ENCODE results near the gene SLC6A12. TPM values are rescaled to one million over a fixed set of nuclear protein-coding genes. Genes with fewer than 3 reads are reported as not detected.

The SLC6A12 gene
- total and polyA plus RNA-seq, 9 of the 15 experiments (the other 6 are each of a cell fraction or from before 2014, with no cell fraction given): not detected

GRCh38 chr12:229441-230191 is 15.7 kb upstream of the SLC6A12 start:
- BruUV-seq (replicated peaks): no TSS peak
- Histone ChIP-seq H3K9me1 (ENCODE audit: control insufficient read depth, insufficient read depth, low read length) (no peaks in the 10 kb centered on the region), H3K4me1 (replicated peaks in 1 of 2; ENCODE audit: control insufficient read depth in 2 of 2, insufficient read depth in 2 of 2, low read length in 2 of 2) (no peaks in the 10 kb centered on the region; a peak in 1 of 5 replicates), H4K20me1 (replicated peaks; ENCODE audit: control insufficient read depth, insufficient read depth, low read length) (no peaks in the 10 kb centered on the region), H3K27ac (ENCODE audit: extremely low read depth, low read depth, low read length) (no peak overlapping the region), H3K27me3 (ENCODE audit: control insufficient read depth in 2 of 2, insufficient read depth in 2 of 2, low read length in 2 of 2) (peaks cover 10 to 71% of the 10 kb centered on the region in 2 experiments), H3K79me2 (ENCODE audit: control insufficient read depth, insufficient read depth, low read length) (no peaks in the 10 kb centered on the region), H3K4me2 (ENCODE audit: insufficient read depth, low read length) (no peak overlapping the region), H3K9ac (ENCODE audit: insufficient read depth in 1 of 2, low read depth in 2 of 2, low read length in 2 of 2) (no peak overlapping the region), H3K36me3 (ENCODE audit: control insufficient read depth, insufficient read depth, low read length) (no peaks in the 10 kb centered on the region), H3K4me3 (no peak overlapping the region), H2AFZ (ENCODE audit: low read depth, low read length) (no peak overlapping the region), H3K9me3 (replicated peaks; ENCODE audit: control insufficient read depth, insufficient read depth, low read depth, low read length) (no peaks in the 10 kb centered on the region)
- WGBS (ENCODE audit: insufficient coverage, low coverage, missing lambda C conversion rate): 6% methylated on average over 20 of the region's 26 CpGs
- no peak for TF ChIP-seq RBM17 (IDR thresholded peaks at IDR 0.05; ENCODE audit: borderline replicate concordance, low read depth, low read length)
- TF ChIP-seq ETV1 (tag; conservative IDR thresholded peaks at IDR 0.05; ENCODE audit: low read depth): no peak
- TF ChIP-seq ZNF197 (CRISPR knock-in tag; IDR thresholded peaks at IDR 0.05; ENCODE audit: low read depth): no peak
- no peak for TF ChIP-seq EWSR1 (IDR thresholded peaks at IDR 0.05; ENCODE audit: borderline replicate concordance, low read depth, partially characterized antibody)
- TF ChIP-seq MED1 (CRISPR knock-in tag; IDR thresholded peaks at IDR 0.05; ENCODE audit: borderline replicate concordance): no peak
- TF ChIP-seq CREBBP (IDR thresholded peaks at IDR 0.05; ENCODE audit: low read depth, low read length): no peak
- no peak for TF ChIP-seq BCOR (IDR thresholded peaks at IDR 0.05)
- no peak for TF ChIP-seq GTF2A2 (tag; IDR thresholded peaks at IDR 0.05)
- no peak for TF ChIP-seq GATA2 (CRISPR knock-in tag; IDR thresholded peaks at IDR 0.05)
- no peak for TF ChIP-seq ZNF140 (CRISPR knock-in tag; IDR thresholded peaks at IDR 0.05)
- no peak for TF ChIP-seq ZKSCAN3 (CRISPR knock-in tag; IDR thresholded peaks at IDR 0.05)
- no peak for ATAC-seq
- ChIA-PET POLR2A (no interaction called here), CTCF (ENCODE audit: low intra/inter-chr PET ratio) (interaction anchor here (0.8 kb wide), 1 partner anchor 222 kb away, joined by 4 read pairs; no protein-coding TSS in a partner anchor)
- in situ Hi-C loops (cut with MboI): no loop called here
- intact Hi-C loops (cut with micrococcal nuclease): no loop called here
- FAIRE-seq: no peak
- DNase-seq (ENCODE audit: extremely low read depth in 1 of 4, low spot score in 3 of 4): no peak
